Panc1 (cell line): Measurements from ENCODE around the gene CNOT4.

Source experiments
- POLR2AphosphoS5 ChIP-seq: IDR thresholded peaks from 2 replicates; pipeline ENCODE4 v1.6.1; 2012; ENCODE audit warnings: mild to moderate bottlenecking, low read depth, low read length, moderate library complexity
- SIN3A ChIP-seq: IDR thresholded peaks from 2 replicates; pipeline ENCODE4 v1.6.1; 2012; ENCODE audit warnings: low read depth, mild to moderate bottlenecking, low read length, moderate library complexity, borderline replicate concordance; ENCODE audit not compliant: insufficient read depth
- TCF7L2 ChIP-seq: IDR thresholded peaks from 2 replicates; pipeline ENCODE4 v1.6.1; 2011; ENCODE audit warnings: mild to moderate bottlenecking, low read depth, low read length, inconsistent platforms
- TF ChIP-seq, protein P1 (sequence below): fragments of 450-650 bp; IDR thresholded peaks from 2 replicates; pipeline ENCODE4 v1.5.1; 2017; ENCODE audit warnings: mild to moderate bottlenecking
- TF ChIP-seq, protein P2 (sequence below), 2 experiments: IDR thresholded peaks; 2 replicates each; pipeline ENCODE4 v1.6.1; 2011 to 2012; ENCODE audit warnings: low read depth in 2 of 2, control low read depth in 1 of 2, low read length in 1 of 2, mild to moderate bottlenecking in 1 of 2, moderate library complexity in 1 of 2; ENCODE audit not compliant: insufficient read depth in 1 of 2

DNA sequence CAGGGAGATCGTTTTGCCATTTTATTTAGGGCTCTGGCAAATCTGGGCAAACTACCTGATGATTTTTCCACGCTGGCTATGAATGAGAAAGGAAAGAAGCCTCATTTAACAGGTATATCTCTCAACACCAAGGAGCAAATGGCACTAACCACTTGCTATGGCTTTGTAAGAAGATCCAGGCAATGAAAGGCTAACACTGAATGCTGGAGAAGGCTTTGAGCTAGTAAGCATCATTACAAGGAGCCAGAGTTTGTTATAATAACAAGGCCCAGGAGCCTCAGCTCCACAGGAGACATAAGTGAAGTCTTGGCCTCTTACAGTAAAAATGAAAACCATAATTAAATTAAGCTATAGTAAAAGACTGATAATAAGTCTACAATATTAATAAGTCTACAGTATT is 123.1 kb downstream of the CNOT4 start:
- TF ChIP-seq, protein P1, sequence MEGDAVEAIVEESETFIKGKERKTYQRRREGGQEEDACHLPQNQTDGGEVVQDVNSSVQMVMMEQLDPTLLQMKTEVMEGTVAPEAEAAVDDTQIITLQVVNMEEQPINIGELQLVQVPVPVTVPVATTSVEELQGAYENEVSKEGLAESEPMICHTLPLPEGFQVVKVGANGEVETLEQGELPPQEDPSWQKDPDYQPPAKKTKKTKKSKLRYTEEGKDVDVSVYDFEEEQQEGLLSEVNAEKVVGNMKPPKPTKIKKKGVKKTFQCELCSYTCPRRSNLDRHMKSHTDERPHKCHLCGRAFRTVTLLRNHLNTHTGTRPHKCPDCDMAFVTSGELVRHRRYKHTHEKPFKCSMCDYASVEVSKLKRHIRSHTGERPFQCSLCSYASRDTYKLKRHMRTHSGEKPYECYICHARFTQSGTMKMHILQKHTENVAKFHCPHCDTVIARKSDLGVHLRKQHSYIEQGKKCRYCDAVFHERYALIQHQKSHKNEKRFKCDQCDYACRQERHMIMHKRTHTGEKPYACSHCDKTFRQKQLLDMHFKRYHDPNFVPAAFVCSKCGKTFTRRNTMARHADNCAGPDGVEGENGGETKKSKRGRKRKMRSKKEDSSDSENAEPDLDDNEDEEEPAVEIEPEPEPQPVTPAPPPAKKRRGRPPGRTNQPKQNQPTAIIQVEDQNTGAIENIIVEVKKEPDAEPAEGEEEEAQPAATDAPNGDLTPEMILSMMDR = no peak
- TF ChIP-seq POLR2AphosphoS5 (no peak), TCF7L2 (no peak), SIN3A (no peak)
- TF ChIP-seq, protein P2, sequence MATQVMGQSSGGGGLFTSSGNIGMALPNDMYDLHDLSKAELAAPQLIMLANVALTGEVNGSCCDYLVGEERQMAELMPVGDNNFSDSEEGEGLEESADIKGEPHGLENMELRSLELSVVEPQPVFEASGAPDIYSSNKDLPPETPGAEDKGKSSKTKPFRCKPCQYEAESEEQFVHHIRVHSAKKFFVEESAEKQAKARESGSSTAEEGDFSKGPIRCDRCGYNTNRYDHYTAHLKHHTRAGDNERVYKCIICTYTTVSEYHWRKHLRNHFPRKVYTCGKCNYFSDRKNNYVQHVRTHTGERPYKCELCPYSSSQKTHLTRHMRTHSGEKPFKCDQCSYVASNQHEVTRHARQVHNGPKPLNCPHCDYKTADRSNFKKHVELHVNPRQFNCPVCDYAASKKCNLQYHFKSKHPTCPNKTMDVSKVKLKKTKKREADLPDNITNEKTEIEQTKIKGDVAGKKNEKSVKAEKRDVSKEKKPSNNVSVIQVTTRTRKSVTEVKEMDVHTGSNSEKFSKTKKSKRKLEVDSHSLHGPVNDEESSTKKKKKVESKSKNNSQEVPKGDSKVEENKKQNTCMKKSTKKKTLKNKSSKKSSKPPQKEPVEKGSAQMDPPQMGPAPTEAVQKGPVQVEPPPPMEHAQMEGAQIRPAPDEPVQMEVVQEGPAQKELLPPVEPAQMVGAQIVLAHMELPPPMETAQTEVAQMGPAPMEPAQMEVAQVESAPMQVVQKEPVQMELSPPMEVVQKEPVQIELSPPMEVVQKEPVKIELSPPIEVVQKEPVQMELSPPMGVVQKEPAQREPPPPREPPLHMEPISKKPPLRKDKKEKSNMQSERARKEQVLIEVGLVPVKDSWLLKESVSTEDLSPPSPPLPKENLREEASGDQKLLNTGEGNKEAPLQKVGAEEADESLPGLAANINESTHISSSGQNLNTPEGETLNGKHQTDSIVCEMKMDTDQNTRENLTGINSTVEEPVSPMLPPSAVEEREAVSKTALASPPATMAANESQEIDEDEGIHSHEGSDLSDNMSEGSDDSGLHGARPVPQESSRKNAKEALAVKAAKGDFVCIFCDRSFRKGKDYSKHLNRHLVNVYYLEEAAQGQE (IDR thresholded peaks at IDR 0.05; ENCODE audit: insufficient read depth in 1 of 2, low read depth in 2 of 2, low read length in 1 of 2) = no peak
